ENCODE measurements around the gene TMEM17.
"Not testable (repeated sequence)": the region's sequence is repeated elsewhere in the genome, so short reads cannot be mapped to it uniquely, and the experiment has no call there.

Gene TMEM17

DNA sequence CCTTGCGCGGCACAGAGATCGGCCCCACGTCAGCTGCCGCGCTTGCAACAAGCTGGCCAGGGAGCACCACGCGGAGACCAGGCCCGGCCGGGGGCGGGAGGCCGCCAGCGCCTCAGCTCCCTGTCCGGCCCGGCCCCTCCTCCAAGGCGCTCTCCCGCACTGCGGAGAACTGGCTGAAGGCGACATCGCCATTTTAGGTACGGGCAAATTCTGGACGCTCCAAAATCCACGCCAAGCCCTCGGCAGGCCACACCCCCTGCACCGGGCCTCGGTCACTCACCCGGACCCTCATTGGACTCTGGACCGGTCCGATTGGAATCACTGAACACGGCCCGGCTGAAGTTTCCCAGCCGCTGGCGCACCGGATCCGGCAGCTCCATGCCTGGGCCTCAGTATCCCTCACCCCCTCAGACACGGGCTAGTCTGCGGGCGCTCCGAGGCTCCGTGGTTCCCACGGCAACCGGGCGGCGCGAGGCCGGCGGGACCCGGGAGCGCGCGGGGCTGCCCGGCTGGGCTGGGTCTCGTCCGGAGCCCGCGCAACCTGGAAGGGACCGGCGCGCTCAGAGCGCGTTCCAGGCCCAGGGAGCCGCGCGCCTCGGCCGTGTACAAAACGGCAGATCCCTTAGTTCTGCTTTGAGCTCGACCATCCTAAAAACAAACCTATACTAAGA is at the start of gene TMEM17:
TMEM17 (minus strand) TSS at position 446 of the 671 bp plus-strand sequence; CDS start at position 380, 66 bp downstream.
- peak; percentile 59 to 92 for DNase-seq

DNA sequence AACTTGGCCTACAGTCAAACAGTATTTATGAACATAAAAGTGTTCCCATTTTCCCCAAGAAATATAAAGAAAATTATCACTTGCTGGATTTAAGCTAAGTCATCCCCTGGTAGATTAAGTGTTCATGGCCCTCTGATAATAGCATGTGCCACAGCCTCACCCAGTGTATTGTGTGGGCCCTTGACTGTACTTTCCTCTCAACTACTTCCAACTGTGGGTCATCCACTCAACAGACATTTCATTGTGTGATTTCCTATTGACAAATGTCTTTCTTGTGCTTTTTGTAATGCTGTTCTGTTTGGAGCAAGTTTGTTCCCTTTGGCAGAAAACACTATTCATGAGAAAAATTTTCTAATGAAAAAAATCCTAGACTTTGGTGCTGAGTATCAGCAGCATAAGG is 48.4 kb upstream of the TMEM17 start:
- DNase-seq, result no peak

DNA sequence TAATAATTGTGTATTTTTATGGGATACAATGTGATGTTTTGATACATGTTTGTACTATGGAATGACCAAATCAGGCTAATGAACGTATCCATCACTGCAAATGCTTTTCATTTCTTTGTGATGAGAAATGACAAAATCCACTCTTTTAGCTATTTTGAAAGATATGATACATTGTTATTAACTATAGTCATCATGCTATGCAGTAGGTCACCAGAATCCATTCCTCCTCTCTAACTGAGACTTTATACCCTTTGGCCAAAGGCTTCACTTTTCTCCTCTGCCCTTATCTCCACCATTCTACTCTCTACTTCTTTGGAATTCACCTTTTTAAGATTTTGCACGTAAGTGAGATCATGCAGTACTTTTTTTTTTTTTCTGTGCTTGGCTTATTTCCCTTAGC is 44.5 kb upstream of the TMEM17 start:
- no peak for DNase-seq

DNA sequence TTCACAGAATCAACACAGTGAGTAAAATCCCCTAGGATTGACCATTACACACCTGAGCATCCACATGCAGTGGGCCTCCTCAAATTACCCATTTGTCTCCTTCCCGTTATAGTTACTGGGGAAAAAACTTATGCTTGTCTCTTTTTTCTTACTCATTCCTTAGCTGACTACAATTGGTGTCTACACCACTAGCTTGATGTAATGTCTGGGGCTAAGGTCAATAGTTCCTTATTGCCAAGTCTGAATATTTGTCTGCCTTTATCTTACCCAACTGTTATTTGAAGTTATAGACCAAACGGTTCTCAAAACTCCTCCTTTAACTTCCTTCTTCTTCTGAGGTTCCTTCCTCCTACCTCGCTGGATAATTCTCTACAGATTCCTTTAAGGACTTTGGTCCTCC is 41.9 kb upstream of the TMEM17 start:
- DNase-seq, result no peak

GRCh38 chr2:62545261-62545660 is 39.3 kb upstream of the TMEM17 start:
- DNase-seq, result no peak

GRCh38 chr2:62540408-62541168 is 34.6 kb upstream of the TMEM17 start:
- no peak for DNase-seq

GRCh38 chr2:62539606-62540407 is 33.8 kb upstream of the TMEM17 start:
- no peak for DNase-seq

- DNase-seq, result no peak
These were observed 32.8 kb upstream of the TMEM17 start for GRCh38 chr2:62538756-62539155.

GRCh38 chr2:62537814-62538213 is 31.8 kb upstream of the TMEM17 start:
- no peak for DNase-seq

- no peak for DNase-seq
These were observed 31.0 kb upstream of the TMEM17 start for GRCh38 chr2:62536873-62537547.

- not testable (repeated sequence) for DNase-seq
These were observed 29.5 kb upstream of the TMEM17 start for GRCh38 chr2:62535521-62535920.

GRCh38 chr2:62531594-62531993 is 25.6 kb upstream of the TMEM17 start:
- no peak for DNase-seq

- DNase-seq, result no peak
These were observed 23.8 kb upstream of the TMEM17 start for GRCh38 chr2:62529758-62530157.

- no peak for DNase-seq
These were observed 21.6 kb upstream of the TMEM17 start for GRCh38 chr2:62527478-62528210.

GRCh38 chr2:62526531-62527381 is 20.8 kb upstream of the TMEM17 start:
- DNase-seq, result no peak

DNA sequence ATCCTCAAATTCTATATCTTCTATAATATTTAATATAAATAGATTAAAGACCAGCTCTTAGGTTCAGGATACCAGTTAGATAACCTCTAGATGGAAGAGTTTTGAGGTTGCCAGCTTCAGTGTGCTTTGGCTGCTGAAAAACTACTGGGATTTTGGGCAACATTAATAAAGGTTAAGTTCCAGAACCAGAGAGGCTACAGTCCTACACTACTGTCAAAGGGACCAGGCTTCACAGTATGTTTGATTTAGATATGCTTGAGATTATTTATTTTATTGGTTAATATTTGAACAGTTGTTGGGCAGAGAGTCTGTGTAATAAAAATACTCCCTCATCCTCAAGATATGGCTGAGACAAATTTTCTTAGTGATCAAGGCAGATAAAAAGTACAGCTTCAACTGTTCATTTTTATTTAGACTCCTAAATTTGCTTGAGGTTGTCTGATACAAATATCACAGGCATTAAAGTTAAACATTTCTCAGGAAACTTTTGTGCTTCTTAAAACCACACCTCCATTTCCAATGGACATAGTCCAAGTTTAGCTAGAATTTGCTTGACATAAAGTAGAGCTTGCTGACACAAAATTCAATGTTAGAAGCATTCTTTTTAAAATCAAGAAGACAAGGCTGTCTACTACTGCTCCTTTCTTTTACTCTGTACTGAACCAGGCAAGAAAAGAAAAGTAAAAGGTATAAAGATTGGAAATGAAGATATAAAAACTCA is 19.7 kb upstream of the TMEM17 start:
- DNase-seq, result no peak

- no peak for DNase-seq
These were observed 18.4 kb upstream of the TMEM17 start for GRCh38 chr2:62524293-62524941.

GRCh38 chr2:62521061-62521460 is 15.1 kb upstream of the TMEM17 start:
- DNase-seq, result not testable (repeated sequence)

GRCh38 chr2:62512384-62512783 is 6.4 kb upstream of the TMEM17 start:
- DNase-seq, result no peak

DNA sequence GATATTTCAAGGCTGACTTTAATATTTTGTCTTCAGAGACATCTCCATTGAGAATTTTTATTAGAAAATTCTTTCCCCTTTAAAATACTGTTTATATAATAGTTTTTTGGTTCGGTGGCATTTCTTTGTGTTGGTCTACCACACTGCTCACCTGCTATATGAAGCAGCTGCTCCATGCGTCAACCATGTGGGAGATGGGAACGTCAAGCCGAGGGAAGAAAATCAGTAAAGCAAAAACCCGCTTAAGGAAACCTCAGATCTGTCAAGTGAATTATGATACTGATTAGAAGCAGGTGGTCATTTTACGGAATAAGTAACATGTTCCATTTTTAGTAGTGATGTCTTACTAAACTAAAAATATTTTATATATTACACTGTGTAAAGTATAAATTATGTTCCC is 5.6 kb upstream of the TMEM17 start:
- DNase-seq, result no peak

Measured in NCI-H526 (cell line).